Measurements from ENCODE around the gene SFTPB. TPM values are rescaled to one million over a fixed set of nuclear protein-coding genes. Genes with fewer than 3 reads are reported as not detected.

SFTPB gene
- total RNA-seq, 1 donor from 2014 or later, result not detected

DNA sequence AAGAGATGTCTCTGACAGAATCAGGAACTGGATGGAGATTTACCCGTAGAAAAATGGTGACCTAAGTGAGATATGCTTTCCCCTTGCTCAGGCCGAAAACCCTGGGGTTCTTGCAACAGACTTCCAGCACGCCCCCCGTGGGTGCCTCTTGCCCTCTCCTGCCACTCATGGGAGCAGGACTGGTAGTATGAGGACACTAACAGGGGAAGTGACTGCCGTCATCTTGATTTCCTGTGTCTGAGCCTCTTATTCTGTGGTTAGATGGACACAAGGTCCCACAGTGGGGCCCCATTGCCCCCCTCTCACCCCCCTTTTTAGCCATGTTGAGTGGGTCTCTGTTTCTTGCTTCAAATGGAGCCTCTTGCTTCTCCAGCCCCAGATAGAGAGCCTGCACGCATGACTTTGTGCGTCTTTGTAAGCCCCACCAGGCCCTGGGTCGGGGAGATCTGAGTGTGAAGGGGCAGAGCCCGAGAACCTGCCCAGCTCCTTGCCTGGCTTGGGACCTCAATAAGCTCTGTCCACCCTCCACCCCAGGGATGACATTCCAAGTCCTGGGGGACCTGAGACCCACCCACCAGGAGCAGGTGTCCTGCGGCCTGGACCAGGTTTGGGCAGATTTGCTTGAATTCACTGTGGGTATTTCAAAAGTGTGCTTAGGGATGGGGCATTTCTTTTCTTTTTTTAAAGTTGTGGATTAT, 38.7 kb upstream of the SFTPB start:
- intact Hi-C loops (cut with DNase I), result loop anchor here (5.0 kb wide), 1 partner anchor 69 kb away; no protein-coding TSS in a partner anchor

DNA sequence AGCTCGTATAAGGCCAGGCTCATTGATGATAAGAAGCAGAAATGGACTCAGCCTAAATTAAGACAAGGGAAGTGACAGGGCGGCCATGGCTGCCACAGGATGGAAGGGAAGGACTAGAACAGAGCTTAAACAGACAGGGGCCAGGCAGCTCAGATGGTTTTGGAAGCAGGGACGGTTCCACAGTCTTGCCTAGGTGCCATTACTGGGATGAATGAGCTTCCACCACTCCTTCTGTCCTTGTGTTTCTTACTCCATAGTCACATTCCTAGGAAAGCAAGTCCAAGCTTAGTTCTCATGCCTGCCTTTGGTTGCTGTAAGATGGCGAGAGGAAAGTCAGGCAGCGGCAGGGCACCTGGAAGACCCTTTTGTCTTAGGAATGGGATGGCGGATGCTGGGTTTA, 38.1 kb upstream of the SFTPB start:
- TF ChIP-seq, protein P1, sequence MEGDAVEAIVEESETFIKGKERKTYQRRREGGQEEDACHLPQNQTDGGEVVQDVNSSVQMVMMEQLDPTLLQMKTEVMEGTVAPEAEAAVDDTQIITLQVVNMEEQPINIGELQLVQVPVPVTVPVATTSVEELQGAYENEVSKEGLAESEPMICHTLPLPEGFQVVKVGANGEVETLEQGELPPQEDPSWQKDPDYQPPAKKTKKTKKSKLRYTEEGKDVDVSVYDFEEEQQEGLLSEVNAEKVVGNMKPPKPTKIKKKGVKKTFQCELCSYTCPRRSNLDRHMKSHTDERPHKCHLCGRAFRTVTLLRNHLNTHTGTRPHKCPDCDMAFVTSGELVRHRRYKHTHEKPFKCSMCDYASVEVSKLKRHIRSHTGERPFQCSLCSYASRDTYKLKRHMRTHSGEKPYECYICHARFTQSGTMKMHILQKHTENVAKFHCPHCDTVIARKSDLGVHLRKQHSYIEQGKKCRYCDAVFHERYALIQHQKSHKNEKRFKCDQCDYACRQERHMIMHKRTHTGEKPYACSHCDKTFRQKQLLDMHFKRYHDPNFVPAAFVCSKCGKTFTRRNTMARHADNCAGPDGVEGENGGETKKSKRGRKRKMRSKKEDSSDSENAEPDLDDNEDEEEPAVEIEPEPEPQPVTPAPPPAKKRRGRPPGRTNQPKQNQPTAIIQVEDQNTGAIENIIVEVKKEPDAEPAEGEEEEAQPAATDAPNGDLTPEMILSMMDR (IDR thresholded peaks at IDR 0.05), result no peak
- no peak for TF ChIP-seq POLR2AphosphoS5 (IDR thresholded peaks at IDR 0.05; ENCODE audit: insufficient read depth in 1 of 2, low read depth in 1 of 2)
- no peak for TF ChIP-seq POLR2A (IDR thresholded peaks at IDR 0.05)
- peak overlapping the region; percentile 44 for H3K27ac ChIP-seq

More for the DNA sequence above, 38.7 kb upstream of the SFTPB start:
- Histone ChIP-seq H3K27ac (peak overlapping the region; percentile 44), H3K4me3 (no peak overlapping the region), H3K4me1 (peaks cover 5% of the 10 kb centered on the region), H3K9me3 (no peaks in the 10 kb centered on the region), H3K27me3 (no peaks in the 10 kb centered on the region), H3K36me3 (no peaks in the 10 kb centered on the region)
- peak in 1 of 2 donors; percentile 86 for DNase-seq (ENCODE audit: extremely low spot score in 2 of 2)
- TF ChIP-seq, protein P1 (IDR thresholded peaks at IDR 0.05), result no peak
- no peak for TF ChIP-seq POLR2A (IDR thresholded peaks at IDR 0.05)
- TF ChIP-seq POLR2AphosphoS5 (IDR thresholded peaks at IDR 0.05; ENCODE audit: insufficient read depth in 1 of 2, low read depth in 1 of 2), result no peak

GRCh38 chr2:85705680-85706039, 37.7 kb upstream of the SFTPB start:
- no peak for DNase-seq (ENCODE audit: extremely low spot score in 2 of 2)
- H3K36me3 ChIP-seq, result no peaks in the 10 kb centered on the region

More for the DNA sequence above, 38.1 kb upstream of the SFTPB start:
- no peak overlapping the region for H3K4me3 ChIP-seq
- no peaks in the 10 kb centered on the region for H3K27me3 ChIP-seq
- intact Hi-C loops (cut with DNase I), result loop anchor here (5.0 kb wide), 1 partner anchor 69 kb away; no protein-coding TSS in a partner anchor
- no peak for DNase-seq (ENCODE audit: extremely low spot score in 2 of 2)
- no peaks in the 10 kb centered on the region for H3K36me3 ChIP-seq
- H3K4me1 ChIP-seq, result no peaks in the 10 kb centered on the region
- H3K9me3 ChIP-seq, result no peaks in the 10 kb centered on the region

GRCh38 chr2:85704800-85705679, 37.0 kb upstream of the SFTPB start:
- H3K27ac ChIP-seq, result peak overlapping the region; percentile 5
- H3K27me3 ChIP-seq, result no peaks in the 10 kb centered on the region
- H3K9me3 ChIP-seq, result no peaks in the 10 kb centered on the region
- H3K36me3 ChIP-seq, result no peaks in the 10 kb centered on the region
- no peak overlapping the region for H3K4me3 ChIP-seq
- no peak for TF ChIP-seq POLR2A (IDR thresholded peaks at IDR 0.05)
- TF ChIP-seq, protein P1 (IDR thresholded peaks at IDR 0.05), result no peak
- no peak for TF ChIP-seq POLR2AphosphoS5 (IDR thresholded peaks at IDR 0.05; ENCODE audit: insufficient read depth in 1 of 2, low read depth in 1 of 2)
- intact Hi-C loops (cut with DNase I), result loop anchor here (5.0 kb wide), 1 partner anchor 68 kb away; no protein-coding TSS in a partner anchor
- no peak for DNase-seq (ENCODE audit: extremely low spot score in 2 of 2)
- H3K4me1 ChIP-seq, result no peaks in the 10 kb centered on the region

More at GRCh38 chr2:85705680-85706039, 37.7 kb upstream of the SFTPB start:
- H3K27me3 ChIP-seq, result no peaks in the 10 kb centered on the region
- TF ChIP-seq POLR2A (IDR thresholded peaks at IDR 0.05) (no peak), POLR2AphosphoS5 (IDR thresholded peaks at IDR 0.05; ENCODE audit: insufficient read depth in 1 of 2, low read depth in 1 of 2) (peak in 1 of 2 donors; percentile 75)
- TF ChIP-seq, protein P1 (IDR thresholded peaks at IDR 0.05), result no peak
- no peak overlapping the region for H3K4me3 ChIP-seq
- H3K4me1 ChIP-seq, result no peaks in the 10 kb centered on the region
- intact Hi-C loops (cut with DNase I), result loop anchor here (5.0 kb wide), 1 partner anchor 68 kb away; no protein-coding TSS in a partner anchor
- H3K9me3 ChIP-seq, result no peaks in the 10 kb centered on the region
- peak overlapping the region; percentile 44 for H3K27ac ChIP-seq

Data from vagina (tissue), 2 donors.